HG03060 (cell line): ENCODE results near the gene POLR2J3.
"Not testable (repeated sequence)": the region's sequence is repeated elsewhere in the genome, so short reads cannot be mapped to it uniquely, and the experiment has no call there.

Experiments used
- ATAC-seq: cut with Tn5 transposase; IDR thresholded peaks from one replicate; pipeline ENCODE4 v1.9.1; 2021; ENCODE audit warnings: low read depth, moderate number of reproducible peaks; ENCODE audit not compliant: unreplicated experiment

Gene POLR2J3

GRCh38 chr7:102527182-102527581 is 45.2 kb downstream of the POLR2J3 start:
- not testable (repeated sequence) for ATAC-seq

- not testable (repeated sequence) for ATAC-seq
Measured at GRCh38 chr7:102524803-102525202, 47.6 kb downstream of the POLR2J3 start.

- not testable (repeated sequence) for ATAC-seq
Measured at GRCh38 chr7:102520797-102521196, 51.6 kb downstream of the POLR2J3 start.

DNA sequence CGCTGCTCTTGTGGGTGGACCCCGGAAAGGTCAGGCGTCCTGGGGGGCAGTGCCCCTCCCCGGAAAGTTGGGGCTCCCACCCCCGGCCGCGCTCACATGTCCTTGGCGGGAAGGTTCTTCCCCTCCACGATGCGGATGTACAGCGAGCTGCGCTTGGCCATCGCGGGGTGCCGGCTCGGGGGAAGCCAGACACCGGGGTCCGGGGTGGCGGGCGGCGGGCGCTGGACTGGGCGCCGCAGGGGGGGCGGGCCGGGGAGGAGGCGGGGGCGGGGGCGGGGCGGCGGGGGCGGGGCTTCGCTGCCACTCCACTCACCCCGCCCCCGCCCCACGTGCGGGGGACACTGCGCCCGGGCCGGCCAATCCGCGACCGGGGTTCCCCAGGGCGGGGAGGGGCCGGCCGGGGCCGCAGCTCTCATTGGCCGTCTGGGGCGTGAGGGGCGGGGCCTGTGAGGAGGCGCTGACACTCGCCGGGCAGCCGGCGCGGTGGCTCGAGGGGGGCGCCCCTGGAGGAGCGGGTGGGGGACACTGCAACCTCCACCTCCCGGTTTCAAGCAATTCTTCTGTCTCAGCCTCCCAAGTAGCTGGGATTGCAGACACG is 54.7 kb downstream of the POLR2J3 start, which contains the start of gene RASA4B:
RASA4B (minus strand) TSS at position 228 of the 598 bp plus-strand sequence; CDS start at position 161, 67 bp downstream.
- ATAC-seq: not testable (repeated sequence)
